Esophagus squamous epithelium (tissue), 4 donors: ENCODE measurements around the gene GIMAP4.

Source experiments
- POLR2A ChIP-seq, 4 donors: fragments of 450-650 bp; IDR thresholded peaks; one replicate each; pipeline ENCODE4 v1.6.1; 2017; ENCODE audit warnings: antibody characterized with exemption in 4 of 4, mild to moderate bottlenecking in 4 of 4, moderate library complexity in 3 of 4
- TF ChIP-seq, protein P1 (sequence below), 6 experiments: fragments of 450-650 bp in 4 of 6; fragments of 200-600 bp in 2 of 6; sonication (generic) in 2 of 6; IDR thresholded peaks; one replicate each; pipeline ENCODE4 v1.5.1; 2016 to 2019; ENCODE audit warnings: antibody characterized with exemption in 6 of 6, mild to moderate bottlenecking in 4 of 6, moderate library complexity in 4 of 6

DNA sequence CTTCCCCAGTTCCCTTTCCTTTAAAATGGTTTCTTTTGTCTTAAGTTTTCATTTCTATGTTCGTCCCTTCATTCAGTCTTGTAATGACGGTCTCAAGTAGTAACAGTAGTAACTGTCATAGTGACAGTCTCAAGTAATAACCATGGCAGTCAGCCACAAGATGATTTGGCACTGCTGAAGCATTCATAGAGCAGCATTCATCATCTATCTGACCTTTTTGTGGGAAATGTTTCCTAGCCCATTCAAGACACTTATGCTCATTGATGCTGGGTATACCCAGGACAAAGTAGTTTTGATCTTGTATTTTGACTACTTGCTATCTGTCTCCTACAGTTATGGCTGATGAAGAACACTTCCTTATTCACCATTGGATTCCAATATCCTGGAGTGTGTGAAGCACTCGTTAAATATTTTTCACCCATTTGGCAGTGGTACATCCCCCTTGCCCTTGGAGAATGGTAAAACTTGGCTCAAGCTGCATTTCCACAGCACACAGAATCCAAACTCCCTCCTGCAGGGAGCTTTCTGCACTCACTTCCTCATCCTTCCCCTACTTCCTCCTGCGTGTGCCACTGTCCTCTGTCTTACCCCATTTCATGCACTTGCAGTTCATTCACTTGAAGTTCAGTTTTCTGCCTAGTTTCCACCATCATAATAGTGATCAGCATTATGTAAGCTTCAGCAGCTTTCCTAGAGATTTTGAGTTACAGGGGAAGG lies 19.0 kb downstream of the GIMAP4 start:
- TF ChIP-seq, protein P1, sequence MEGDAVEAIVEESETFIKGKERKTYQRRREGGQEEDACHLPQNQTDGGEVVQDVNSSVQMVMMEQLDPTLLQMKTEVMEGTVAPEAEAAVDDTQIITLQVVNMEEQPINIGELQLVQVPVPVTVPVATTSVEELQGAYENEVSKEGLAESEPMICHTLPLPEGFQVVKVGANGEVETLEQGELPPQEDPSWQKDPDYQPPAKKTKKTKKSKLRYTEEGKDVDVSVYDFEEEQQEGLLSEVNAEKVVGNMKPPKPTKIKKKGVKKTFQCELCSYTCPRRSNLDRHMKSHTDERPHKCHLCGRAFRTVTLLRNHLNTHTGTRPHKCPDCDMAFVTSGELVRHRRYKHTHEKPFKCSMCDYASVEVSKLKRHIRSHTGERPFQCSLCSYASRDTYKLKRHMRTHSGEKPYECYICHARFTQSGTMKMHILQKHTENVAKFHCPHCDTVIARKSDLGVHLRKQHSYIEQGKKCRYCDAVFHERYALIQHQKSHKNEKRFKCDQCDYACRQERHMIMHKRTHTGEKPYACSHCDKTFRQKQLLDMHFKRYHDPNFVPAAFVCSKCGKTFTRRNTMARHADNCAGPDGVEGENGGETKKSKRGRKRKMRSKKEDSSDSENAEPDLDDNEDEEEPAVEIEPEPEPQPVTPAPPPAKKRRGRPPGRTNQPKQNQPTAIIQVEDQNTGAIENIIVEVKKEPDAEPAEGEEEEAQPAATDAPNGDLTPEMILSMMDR (IDR thresholded peaks at IDR 0.05): no peak
- TF ChIP-seq POLR2A (IDR thresholded peaks at IDR 0.05): no peak
